HG03565 (cell line): ENCODE measurements around the gene SNX6.
"Not testable (repeated sequence)": the region's sequence is repeated elsewhere in the genome, so short reads cannot be mapped to it uniquely, and the experiment has no call there.

Experiments used
- ATAC-seq: cut with Tn5 transposase; IDR thresholded peaks from one replicate; pipeline ENCODE4 v1.9.1; 2021; ENCODE audit warnings: mild to moderate bottlenecking, moderate library complexity; ENCODE audit not compliant: unreplicated experiment

Gene SNX6

DNA sequence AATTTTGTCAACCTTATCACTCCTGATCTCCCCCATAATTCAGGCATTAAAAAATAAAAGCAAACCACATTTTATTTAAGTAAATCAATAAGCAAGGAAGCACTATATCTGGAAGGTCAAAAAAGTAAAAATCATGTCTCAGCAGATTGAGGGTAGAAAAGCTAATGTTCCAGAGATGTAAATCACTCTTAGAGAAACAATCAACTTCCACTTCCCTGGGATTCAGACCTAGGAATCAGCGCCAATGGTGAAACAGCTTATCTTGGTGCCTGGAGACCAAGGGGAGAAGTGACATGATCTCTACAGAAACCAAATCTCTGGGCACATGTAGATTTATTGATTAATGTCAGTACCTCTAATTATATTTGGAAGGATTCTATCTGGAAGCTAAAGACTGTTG, 10.9 kb upstream of the SNX6 start:
- no peak for ATAC-seq

- ATAC-seq, result not testable (repeated sequence)
These were observed 4.4 kb upstream of the SNX6 start for GRCh38 chr14:34634360-34634771.

DNA sequence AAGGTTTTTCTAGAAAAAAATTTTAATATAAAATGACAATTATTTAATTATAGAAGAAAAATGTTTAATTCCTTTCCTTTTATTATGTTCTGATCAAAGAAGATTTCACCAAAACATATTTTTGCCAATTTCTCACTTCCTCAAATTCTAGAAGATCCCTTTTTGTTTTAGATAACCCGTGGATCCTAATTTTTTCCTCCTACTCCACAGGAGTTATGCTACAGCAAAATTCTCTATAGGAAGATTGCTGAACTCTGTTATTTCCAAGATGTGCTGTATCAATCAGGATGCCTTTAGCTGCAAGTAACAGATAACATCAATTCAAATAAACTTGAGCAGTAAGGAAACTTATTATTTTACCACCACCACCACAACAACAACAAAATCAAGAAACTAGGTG, 3.8 kb upstream of the SNX6 start:
- ATAC-seq, result no peak

DNA sequence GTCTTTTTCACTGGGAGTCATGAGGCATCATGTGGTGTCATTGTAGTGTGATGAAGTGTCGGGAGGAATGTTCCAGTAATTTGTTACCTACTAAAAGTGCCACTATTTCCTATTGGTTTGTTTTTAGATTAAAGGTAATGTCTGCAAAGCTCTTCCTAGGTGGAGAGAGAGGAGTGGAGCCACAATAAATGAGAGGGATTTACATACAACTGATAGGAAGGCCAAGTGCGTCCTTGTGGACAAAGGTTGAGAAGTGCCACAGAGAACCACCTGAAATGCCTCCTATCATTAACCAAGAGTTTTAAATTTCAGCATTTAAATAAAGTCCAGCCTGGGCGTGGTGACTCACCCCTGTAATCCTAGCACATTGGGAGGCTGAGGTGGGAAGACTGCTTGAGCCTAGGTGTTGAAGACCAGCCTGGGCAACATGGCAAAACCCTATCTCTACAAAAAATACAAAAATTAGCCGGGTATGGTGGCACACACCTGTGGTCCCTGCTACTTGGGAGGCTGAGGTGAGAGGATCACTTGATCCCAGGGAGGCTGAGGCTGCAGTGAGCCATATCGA, 2.5 kb upstream of the SNX6 start:
- no peak for ATAC-seq

- ATAC-seq, result no peak
These were observed 648 bp downstream of the SNX6 start for GRCh38 chr14:34629344-34629656.

DNA sequence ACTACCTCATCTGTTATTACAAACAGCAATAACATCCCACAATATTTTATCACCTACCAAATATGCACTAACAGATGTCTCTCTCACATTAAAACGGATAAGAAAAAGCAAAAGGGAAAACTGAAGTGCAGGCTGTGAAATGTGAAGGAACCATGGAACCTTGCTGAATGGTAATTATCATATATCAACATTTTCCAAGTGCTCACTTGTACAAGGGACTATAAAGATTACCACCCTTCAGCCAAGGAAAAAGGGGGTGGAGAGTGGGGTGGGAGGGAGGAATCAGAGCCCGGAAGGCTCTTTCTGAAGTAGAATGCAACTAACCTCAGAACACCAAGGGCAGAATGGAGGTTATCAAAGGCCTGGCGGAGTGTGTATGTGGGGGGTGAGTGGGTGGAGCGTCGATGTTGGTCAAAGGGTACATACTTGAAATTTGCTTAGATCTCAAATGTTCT, 1.2 kb downstream of the SNX6 start:
- ATAC-seq, result no peak

GRCh38 chr14:34623506-34623905, 6.4 kb downstream of the SNX6 start:
- no peak for ATAC-seq

DNA sequence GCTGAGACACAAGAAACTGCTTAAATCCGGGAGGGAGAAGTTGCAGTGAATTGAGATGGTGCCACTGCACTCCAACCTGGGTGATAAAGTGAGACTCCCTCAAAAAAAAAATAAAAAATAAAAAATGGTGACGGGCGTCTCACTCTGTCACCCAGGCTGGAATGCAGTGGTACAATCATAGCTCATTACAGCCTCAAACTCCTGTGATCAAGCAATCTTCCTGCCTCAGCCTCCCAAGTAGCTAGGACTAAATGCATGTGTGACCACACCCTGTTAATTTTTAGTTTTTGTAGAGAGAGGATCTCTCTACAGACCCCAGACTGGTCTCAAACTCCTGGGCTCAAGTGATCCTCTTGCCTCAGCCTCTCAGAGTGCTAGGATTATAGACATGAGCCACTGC, 9.1 kb downstream of the SNX6 start:
- ATAC-seq, result no peak

GRCh38 chr14:34620115-34620514, 9.8 kb downstream of the SNX6 start:
- no peak for ATAC-seq

GRCh38 chr14:34619471-34619870, 10.5 kb downstream of the SNX6 start:
- no peak for ATAC-seq

DNA sequence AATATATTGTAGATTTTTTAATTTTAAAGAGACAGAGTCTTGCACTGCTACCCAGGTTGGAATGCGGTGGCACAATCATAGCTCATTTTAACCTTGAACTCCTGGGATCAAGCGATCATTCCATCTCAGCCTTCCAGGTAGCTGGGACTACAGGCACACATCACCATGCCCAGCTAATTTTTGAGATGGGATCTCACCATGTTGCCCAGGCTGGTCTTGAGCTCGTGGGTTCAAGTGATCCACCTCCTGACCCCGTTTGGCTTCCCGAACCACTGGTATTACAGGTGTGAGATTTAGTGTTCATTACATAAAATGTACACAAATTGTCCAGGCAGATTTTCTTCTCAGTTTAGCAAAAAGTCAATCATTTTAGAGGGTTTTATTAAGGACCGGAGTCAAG, 13.6 kb downstream of the SNX6 start:
- ATAC-seq, result no peak

- no peak for ATAC-seq
These were observed 14.4 kb downstream of the SNX6 start for GRCh38 chr14:34615507-34615906.

GRCh38 chr14:34614638-34615037, 15.3 kb downstream of the SNX6 start:
- no peak for ATAC-seq

DNA sequence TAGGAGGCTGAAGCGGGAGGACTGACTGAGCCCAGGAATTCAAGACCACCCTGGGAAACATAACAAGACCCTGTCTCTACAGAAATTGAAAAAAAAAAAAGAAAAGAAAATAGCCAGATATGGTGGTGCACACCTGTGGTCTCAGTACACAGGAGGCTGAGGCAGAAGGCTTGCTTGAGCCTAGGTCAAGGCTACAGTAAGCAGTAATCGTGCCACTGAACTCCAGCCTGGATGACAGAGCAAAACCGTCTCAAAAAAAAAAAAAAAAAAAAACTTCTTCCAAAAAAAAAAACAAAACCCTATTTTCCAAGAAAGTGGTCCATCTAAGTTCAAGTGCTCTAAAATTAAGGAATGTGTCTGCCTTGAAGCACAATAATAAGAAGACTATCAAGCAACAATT, 19.8 kb downstream of the SNX6 start:
- ATAC-seq, result no peak

- ATAC-seq, result no peak
These were observed 24.5 kb downstream of the SNX6 start for GRCh38 chr14:34605461-34605860.

DNA sequence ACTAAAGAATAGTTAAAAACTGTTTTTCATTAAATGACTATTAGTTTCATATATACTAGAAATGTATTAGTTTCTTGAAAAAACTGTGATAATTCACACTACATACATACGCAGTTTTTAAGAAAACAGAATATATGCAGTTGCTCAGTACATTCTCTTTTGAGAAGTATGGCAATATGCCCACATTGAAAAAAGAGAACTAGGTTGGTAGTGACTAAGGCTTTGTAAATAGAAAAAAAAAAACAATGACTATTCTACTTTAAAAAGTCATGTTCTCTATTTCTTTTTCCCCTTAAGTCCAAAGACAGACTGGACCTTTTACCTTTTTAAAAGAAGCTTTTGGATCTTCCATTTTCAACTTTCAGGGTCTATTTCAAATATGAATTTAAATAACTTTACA, 25.0 kb downstream of the SNX6 start:
- ATAC-seq, result no peak

GRCh38 chr14:34596891-34597290, 33.1 kb downstream of the SNX6 start:
- no peak for ATAC-seq

DNA sequence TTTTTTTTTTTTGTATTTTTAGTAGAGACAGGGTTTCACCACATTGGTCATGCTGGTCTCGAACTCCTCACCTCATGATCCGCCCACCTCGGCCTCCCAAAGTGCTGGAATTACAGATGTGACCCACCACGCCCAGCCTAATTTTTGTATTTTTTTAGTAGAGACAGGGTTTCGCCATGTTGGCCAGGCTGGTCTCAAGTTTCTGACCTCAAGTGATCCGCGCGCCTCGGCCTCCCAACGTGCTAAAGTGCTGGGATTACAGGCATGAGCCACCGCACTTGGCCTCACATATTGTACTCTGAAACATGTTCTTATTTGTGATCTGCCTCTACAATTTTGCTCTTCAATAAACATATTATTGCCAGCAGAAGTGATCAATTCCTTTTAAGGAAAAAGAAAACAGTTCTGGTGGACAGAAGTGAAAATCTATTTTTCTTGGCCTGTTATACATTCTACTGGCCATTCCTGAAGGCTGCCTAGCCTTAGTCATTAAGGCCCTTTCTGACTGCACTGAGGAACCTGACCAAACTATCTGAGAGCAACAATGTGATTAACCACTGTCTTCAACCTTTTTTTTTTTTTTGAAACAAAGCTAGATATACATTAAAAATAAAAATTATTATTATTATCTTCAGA, 36.1 kb downstream of the SNX6 start:
- ATAC-seq, result no peak

DNA sequence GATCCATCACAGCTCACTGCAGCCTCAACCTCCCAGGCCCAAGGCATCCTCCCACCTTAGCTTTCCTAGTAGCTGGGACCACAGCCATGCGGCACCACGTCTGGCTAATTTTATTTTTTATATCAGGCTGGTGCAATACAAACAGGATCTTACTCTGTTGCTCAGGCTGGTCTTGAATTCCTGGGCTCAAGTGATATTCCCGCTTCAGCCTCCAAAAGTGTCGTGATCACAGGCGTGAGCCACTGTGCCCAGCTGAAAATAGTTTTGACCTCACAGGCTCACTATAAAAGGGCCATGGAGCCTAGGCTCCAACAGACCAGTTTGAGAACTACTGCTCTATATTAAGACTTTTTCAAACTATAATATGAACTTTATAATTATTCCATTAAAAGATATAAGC, 37.3 kb downstream of the SNX6 start:
- no peak for ATAC-seq

DNA sequence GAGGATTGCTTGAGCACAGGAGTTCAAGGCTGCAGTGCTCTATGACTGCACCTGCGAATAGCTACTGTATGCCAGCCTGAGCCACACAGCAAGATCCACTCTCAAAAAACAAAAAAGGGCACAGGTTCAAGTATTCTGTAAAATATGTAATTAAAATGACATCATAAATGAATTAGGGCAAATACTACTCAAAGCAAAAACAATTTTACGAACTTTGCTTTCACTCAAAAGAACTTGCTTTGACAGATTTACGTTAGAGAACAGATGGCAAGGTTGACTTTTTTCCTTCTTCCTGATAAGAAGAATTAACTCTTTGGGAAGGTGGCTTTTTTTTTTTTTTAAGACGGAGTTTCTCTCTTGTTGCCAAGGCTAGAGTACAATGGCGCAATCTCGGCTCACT, 46.4 kb downstream of the SNX6 start:
- ATAC-seq, result no peak

- no peak for ATAC-seq
These were observed 47.7 kb downstream of the SNX6 start for GRCh38 chr14:34582117-34582680.

- ATAC-seq, result no peak
These were observed 49.6 kb downstream of the SNX6 start for GRCh38 chr14:34580381-34580780.

DNA sequence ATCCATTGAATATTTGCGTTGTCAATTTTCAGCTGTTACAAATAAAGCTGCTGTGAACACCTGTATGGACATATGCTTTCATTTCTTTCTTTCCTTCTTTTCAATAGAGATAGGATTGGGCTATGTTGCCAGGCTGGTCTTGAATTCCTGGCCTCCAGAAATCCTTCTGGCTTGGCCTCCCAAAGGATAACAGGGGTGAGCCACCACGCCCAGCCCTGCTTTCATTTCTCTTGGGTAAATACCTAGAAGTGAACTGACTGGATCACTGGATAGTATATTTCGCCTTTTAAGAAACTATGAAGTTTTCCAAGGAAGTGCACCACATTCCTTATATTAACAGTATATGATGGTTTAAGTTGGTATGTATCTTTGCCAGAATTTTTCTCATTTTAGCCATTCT, 58.2 kb downstream of the SNX6 start:
- no peak for ATAC-seq
